GM12878 (cell line): ENCODE results near the gene ZNF616. TPM values are rescaled to one million over a fixed set of nuclear protein-coding genes. Genes with fewer than 3 reads are reported as not detected.

Experiments
- ATAC-seq: fragments of 200-7000 bp; cut with Tn5 transposase; 3 replicates; pipeline ENCODE4 v1.9.1; 2020; ENCODE audit warnings: mild to moderate bottlenecking, moderate library complexity
- BruUV-seq: library from RNA; stranded (reverse); fragments of 400-500 nt; replicated peaks from 2 replicates; lab custom pipeline; 2021; lab: Mats Ljungman, UMichigan
- CTCF ChIA-PET: fragments of 300-600 bp; sonication (Branson Sonifier 250); formaldehyde crosslinking; extraction: SDS; loops from one replicate; lab custom pipeline; 2021; ENCODE audit warnings: inconsistent platforms; lab: Yijun Ruan, JAX
- POLR2A ChIA-PET: fragments of 350-600 bp; formaldehyde crosslinking; extraction: SDS; loops from one replicate; lab custom pipeline; 2021; ENCODE audit warnings: inconsistent platforms; lab: Charles Lee
- RAD21 ChIA-PET: fragments of 300-600 bp; sonication (Branson Sonifier 250); formaldehyde crosslinking; loops from one replicate; lab custom pipeline; 2023; ENCODE audit warnings: antibody characterized with exemption; ENCODE audit not compliant: unreplicated experiment; lab: Charles Lee
- SMC1A ChIA-PET: fragments of 300-600 bp; sonication (Branson Sonifier 250); formaldehyde crosslinking; loops from one replicate; lab custom pipeline; 2023; ENCODE audit not compliant: unreplicated experiment, uncharacterized antibody; lab: Charles Lee
- DNase-seq: peaks from one replicate; pipeline ENCODE4 v3.0.0-alpha.2; 2011; ENCODE audit warnings: low read depth, low spot score
- FAIRE-seq: peaks from 3 replicates; lab custom pipeline; 2011; peaks lifted over from hg19 to GRCh38; lab: Jason Lieb, UNC
- H2AFZ ChIP-seq: 2 replicates; pipeline ENCODE4 v1.6.0; 2011; ENCODE audit warnings: low read depth, low read length, control low read depth; ENCODE audit not compliant: control insufficient read depth
- H3K27ac ChIP-seq: 2 replicates; pipeline ENCODE4 v1.5.1; 2011; ENCODE audit warnings: control low read depth; ENCODE audit not compliant: control insufficient read depth, insufficient read depth
- H3K27me3 ChIP-seq, 2 experiments: replicated peaks in 1 of 2; 2 replicates each; pipeline versions ENCODE4 v1.6.0 to v1.6.1; 2011; ENCODE audit warnings: low read length in 1 of 2; ENCODE audit not compliant: control insufficient read depth in 2 of 2, insufficient read depth in 2 of 2
- H3K36me3 ChIP-seq, 2 experiments: 2 replicates each; pipeline ENCODE4 v1.5.1; 2011; ENCODE audit warnings: low read length in 1 of 2; ENCODE audit not compliant: control insufficient read depth in 2 of 2, insufficient read depth in 2 of 2
- H3K4me1 ChIP-seq: 2 replicates; pipeline ENCODE4 v1.6.1; 2011; ENCODE audit warnings: mild to moderate bottlenecking, low read length, moderate library complexity, mixed read lengths; ENCODE audit not compliant: control insufficient read depth, insufficient read depth
- H3K4me2 ChIP-seq: 2 replicates; pipeline ENCODE4 v1.6.0; 2011; ENCODE audit warnings: control low read depth; ENCODE audit not compliant: control insufficient read depth, insufficient read depth
- H3K4me3 ChIP-seq: fragments of 200-600 bp; sonication (generic); 2 replicates; pipeline ENCODE4 v1.5.1; 2016
- H3K79me2 ChIP-seq: 2 replicates; pipeline ENCODE4 v1.6.0; 2011; ENCODE audit warnings: low read length; ENCODE audit not compliant: control insufficient read depth, insufficient read depth
- H3K9ac ChIP-seq: 2 replicates; pipeline ENCODE4 v1.8.0; 2011; ENCODE audit warnings: low read length, control low read depth, mixed read lengths; ENCODE audit not compliant: control insufficient read depth, insufficient read depth
- H3K9me3 ChIP-seq: replicated peaks from 3 replicates; pipeline ENCODE4 v1.5.1; 2011; ENCODE audit warnings: mild to moderate bottlenecking, low read length; ENCODE audit not compliant: control insufficient read depth, insufficient read depth
- H4K20me1 ChIP-seq: 2 replicates; pipeline ENCODE4 v1.6.0; 2011; ENCODE audit not compliant: control insufficient read depth, insufficient read depth
- IKZF2 ChIP-seq, 2 experiments: fragments of 450-650 bp; IDR thresholded peaks; 2 replicates each; pipeline ENCODE4 v1.6.1; 2017; ENCODE audit warnings: mild to moderate bottlenecking in 2 of 2, moderate library complexity in 2 of 2
- JUND ChIP-seq: IDR thresholded peaks from 2 replicates; pipeline ENCODE4 v1.6.1; 2012; ENCODE audit warnings: low read depth, mild to moderate bottlenecking, low read length, improper control_type of control experiment, moderate library complexity
- MTA2 ChIP-seq: fragments of 450-650 bp; IDR thresholded peaks from 2 replicates; pipeline ENCODE4 v1.6.1; 2016; ENCODE audit warnings: low read depth, mild to moderate bottlenecking, moderate library complexity
- MXI1 ChIP-seq: fragments of 150-350 bp; IDR thresholded peaks from 2 replicates; pipeline ENCODE4 v1.6.1; 2011; ENCODE audit warnings: low read depth, mild to moderate bottlenecking, inconsistent platforms, low read length, improper control_type of control experiment
- MYB ChIP-seq: fragments of 150-350 bp; IDR thresholded peaks from 2 replicates; pipeline ENCODE4 v1.6.1; 2014; ENCODE audit warnings: mild to moderate bottlenecking, low read depth, low read length, borderline replicate concordance
- POLR2A ChIP-seq: IDR thresholded peaks from 2 replicates; pipeline ENCODE4 v1.6.1; 2011; ENCODE audit warnings: low read depth, mild to moderate bottlenecking, low read length
- WRNIP1 ChIP-seq: IDR thresholded peaks from 2 replicates; pipeline ENCODE4 v1.6.1; 2011; ENCODE audit warnings: low read depth, low read length, improper control_type of control experiment, borderline replicate concordance
- WGBS: methylation state at CpG from one replicate; pipeline ENCODE4 v1.1.6; 2016; ENCODE audit warnings: low lambda C conversion rate; ENCODE audit not compliant: insufficient replicate concordance, insufficient coverage; ENCODE audit errors: missing lambda C conversion rate; 5-methylcytosine and 5-hydroxymethylcytosine counted together
- in situ Hi-C: fragments of 300-500 bp; cut with MboI; formaldehyde crosslinking; loops from 9 replicates; pipeline ENCODE4 v1.14.3; 2018; ENCODE audit warnings: mixed read lengths
- intact Hi-C: fragments of 100-400 bp; cut with micrococcal nuclease; formaldehyde crosslinking; loops from one replicate; pipeline ENCODE4 v1.14.2; 2022; ENCODE audit not compliant: unreplicated experiment
- polyA plus RNA-seq, 11 experiments: library from polyadenylated mRNA; depleted of rRNA in 4 of 11; unstranded in 6 of 11; stranded (reverse) in 5 of 11; fragments of >200 nt; fragmentation: Nextera tagmentation in 4 of 11; fragmentation: Illumina TruSeq in 1 of 11; extraction: Ambion mirVana in 4 of 11; extraction: Trizol in 1 of 11; gene quantifications; 1 replicate in 1 of 11; 2 replicates in 10 of 11; pipeline versions ENCODE4 v1.2.1 to v1.2.3, GENCODE V29; 2011 to 2016; ENCODE audit warnings: inconsistent platforms in 2 of 11, missing spikeins in 2 of 11, low read depth in 1 of 11
- total RNA-seq, 4 experiments: library from RNA; depleted of rRNA in 3 of 4; stranded (reverse); fragments of >200 nt in 3 of 4; fragmentation: Illumina TruSeq in 1 of 4; extraction: Trizol in 1 of 4; gene quantifications; 2 replicates each; pipeline versions ENCODE4 v1.2.1 to v1.2.3, GENCODE V29; 2013 to 2021
- TF ChIP-seq, protein P1 (sequence below): fragments of 450-650 bp; formaldehyde crosslinking; IDR thresholded peaks from 2 replicates; pipeline ENCODE4 v1.5.0; 2022; ENCODE audit warnings: mild to moderate bottlenecking, missing genetic modification characterization
- TF ChIP-seq, protein P2 (sequence below): IDR thresholded peaks from 2 replicates; pipeline ENCODE4 v1.6.1; 2011; ENCODE audit warnings: mild to moderate bottlenecking, low read depth, low read length, moderate library complexity; ENCODE audit not compliant: insufficient replicate concordance

Gene ZNF616
- total and polyA plus RNA-seq, 10 of the 15 experiments (the other 5 are each of a cell fraction or from before 2014, with no cell fraction given), result 1.1 to 5.9 (median 3.8) TPM

DNA sequence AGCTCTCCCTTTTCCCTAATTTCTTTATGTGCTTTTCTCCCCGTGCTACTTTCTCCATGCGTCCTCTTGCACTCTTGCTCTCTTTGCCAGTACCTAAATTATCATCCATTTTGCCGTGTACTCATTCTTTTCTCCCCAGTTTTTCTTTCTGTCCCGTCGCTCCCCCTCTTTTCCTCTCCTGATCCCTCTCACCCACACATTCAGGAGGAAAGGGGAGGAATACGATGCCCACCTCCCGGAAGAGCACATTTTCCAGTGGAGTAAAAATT lies 821 bp downstream of the ZNF616 start:
- POLR2A ChIA-PET, result no interaction called here

DNA sequence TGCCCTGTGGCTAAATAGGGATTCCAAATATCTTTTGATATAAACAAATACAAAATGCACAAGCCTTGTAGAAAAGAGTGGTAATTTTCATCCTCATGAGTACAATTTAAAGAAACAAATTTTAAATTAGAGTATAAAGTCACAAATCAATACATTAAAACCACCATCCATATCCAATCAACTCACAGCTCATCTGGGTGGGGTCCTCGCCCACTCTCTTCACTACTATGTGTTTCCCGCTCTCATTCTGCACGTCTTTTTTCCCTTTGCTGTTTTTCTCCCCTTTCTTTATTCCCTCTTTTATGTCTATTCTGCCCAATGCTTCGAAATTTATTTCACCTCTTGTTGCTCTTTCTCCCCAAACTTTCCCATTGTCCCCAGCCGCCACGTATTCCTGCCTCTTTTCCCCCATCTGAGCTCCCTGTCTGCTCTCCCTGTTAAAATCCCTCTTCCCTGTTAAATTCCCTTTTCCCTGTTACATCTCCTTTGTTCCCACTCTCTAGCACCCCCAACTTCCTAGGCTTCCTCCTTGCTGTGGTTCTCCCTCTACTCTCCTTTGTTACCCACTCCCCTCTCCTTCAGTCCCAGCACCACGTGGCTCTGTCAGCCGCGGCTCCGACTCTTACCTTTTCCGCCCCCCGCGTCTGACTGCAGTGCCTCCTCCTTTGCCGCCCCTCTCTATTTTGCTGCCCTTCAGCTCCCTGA lies 1.3 kb downstream of the ZNF616 start:
- Histone ChIP-seq H3K9ac (peak overlapping the region; percentile 96), H3K27ac (peak overlapping the region; percentile 84), H2AFZ (peak overlapping the region; percentile 97), H3K4me1 (peaks cover 5% of the 10 kb centered on the region), H3K9me3 (peaks cover 21% of the 10 kb centered on the region; the same call in 2 of the 3 replicates), H3K79me2 (peaks cover 9% of the 10 kb centered on the region), H3K27me3 (no peaks in the 10 kb centered on the region), H4K20me1 (no peaks in the 10 kb centered on the region), H3K4me3 (peak overlapping the region; percentile 99), H3K4me2 (peak overlapping the region; percentile 93), H3K36me3 (no peaks in the 10 kb centered on the region)
- RAD21 ChIA-PET, result interaction anchor here (2.1 to 3.0 kb wide), 2 partner anchors 51 to 99 kb away, joined by 5 to 8 read pairs; partner anchors contain the start of gene PPP2R1A
- in situ Hi-C loops, result no loop called here
- no peak for FAIRE-seq
- no peak for DNase-seq
- CTCF ChIA-PET, result interaction anchor here (0.7 to 4.2 kb wide), 6 partner anchors 27 to 205 kb away, joined by 3 to 52 read pairs (median 5); no protein-coding TSS in a partner anchor
- SMC1A ChIA-PET, result interaction anchor here (0.7 to 2.8 kb wide), 4 partner anchors 31 to 99 kb away, joined by 3 to 21 read pairs (median 4); partner anchors contain the start of gene ZNF836
- intact Hi-C loops, result loop anchor here (5.0 kb wide), 1 partner anchor 54 kb away; the partner anchor contains the start of gene PPP2R1A
- WGBS, result 13% methylated on average over 14 of the region's 14 CpGs
- no TSS peak for BruUV-seq
- peak; percentile 44 for ATAC-seq
- POLR2A ChIA-PET, result no interaction called here
- TF ChIP-seq WRNIP1 (no peak), MYB (no peak), MXI1 (0 out of 2 replicates have a peak, but pooled peaks have one; percentile 35)
- TF ChIP-seq, protein P1, sequence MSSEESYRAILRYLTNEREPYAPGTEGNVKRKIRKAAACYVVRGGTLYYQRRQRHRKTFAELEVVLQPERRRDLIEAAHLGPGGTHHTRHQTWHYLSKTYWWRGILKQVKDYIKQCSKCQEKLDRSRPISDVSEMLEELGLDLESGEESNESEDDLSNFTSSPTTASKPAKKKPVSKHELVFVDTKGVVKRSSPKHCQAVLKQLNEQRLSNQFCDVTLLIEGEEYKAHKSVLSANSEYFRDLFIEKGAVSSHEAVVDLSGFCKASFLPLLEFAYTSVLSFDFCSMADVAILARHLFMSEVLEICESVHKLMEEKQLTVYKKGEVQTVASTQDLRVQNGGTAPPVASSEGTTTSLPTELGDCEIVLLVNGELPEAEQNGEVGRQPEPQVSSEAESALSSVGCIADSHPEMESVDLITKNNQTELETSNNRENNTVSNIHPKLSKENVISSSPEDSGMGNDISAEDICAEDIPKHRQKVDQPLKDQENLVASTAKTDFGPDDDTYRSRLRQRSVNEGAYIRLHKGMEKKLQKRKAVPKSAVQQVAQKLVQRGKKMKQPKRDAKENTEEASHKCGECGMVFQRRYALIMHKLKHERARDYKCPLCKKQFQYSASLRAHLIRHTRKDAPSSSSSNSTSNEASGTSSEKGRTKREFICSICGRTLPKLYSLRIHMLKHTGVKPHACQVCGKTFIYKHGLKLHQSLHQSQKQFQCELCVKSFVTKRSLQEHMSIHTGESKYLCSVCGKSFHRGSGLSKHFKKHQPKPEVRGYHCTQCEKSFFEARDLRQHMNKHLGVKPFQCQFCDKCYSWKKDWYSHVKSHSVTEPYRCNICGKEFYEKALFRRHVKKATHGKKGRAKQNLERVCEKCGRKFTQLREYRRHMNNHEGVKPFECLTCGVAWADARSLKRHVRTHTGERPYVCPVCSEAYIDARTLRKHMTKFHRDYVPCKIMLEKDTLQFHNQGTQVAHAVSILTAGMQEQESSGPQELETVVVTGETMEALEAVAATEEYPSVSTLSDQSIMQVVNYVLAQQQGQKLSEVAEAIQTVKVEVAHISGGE (CRISPR knock-in tag), result no peak
- TF ChIP-seq, protein P2, sequence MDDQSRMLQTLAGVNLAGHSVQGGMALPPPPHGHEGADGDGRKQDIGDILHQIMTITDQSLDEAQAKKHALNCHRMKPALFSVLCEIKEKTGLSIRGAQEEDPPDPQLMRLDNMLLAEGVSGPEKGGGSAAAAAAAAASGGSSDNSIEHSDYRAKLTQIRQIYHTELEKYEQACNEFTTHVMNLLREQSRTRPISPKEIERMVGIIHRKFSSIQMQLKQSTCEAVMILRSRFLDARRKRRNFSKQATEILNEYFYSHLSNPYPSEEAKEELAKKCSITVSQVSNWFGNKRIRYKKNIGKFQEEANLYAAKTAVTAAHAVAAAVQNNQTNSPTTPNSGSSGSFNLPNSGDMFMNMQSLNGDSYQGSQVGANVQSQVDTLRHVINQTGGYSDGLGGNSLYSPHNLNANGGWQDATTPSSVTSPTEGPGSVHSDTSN, result no peak

More for the DNA sequence above, 821 bp downstream of the ZNF616 start:
- H3K27ac ChIP-seq, result peak overlapping the region; percentile 84
- in situ Hi-C loops, result no loop called here
- H2AFZ ChIP-seq, result peak overlapping the region; percentile 97
- peak overlapping the region; percentile 96 for H3K9ac ChIP-seq
- H3K9me3 ChIP-seq, result peaks cover 18% of the 10 kb centered on the region; the same call in 2 of the 3 replicates
- DNase-seq, result no peak
- RAD21 ChIA-PET, result interaction anchor here (2.1 to 3.0 kb wide), 2 partner anchors 51 to 99 kb away, joined by 5 to 8 read pairs; partner anchors contain the start of gene PPP2R1A
- peaks cover 9% of the 10 kb centered on the region for H3K79me2 ChIP-seq
- H3K27me3 ChIP-seq, result no peaks in the 10 kb centered on the region
- TF ChIP-seq IKZF2 (IDR thresholded peaks at IDR 0.05), result peak; percentile 71 to 72
- 0 out of 2 replicates have a peak, but pooled peaks have one; percentile 0 for TF ChIP-seq MXI1
- TF ChIP-seq MTA2, result 0 out of 2 replicates have a peak, but pooled peaks have one; percentile 8
- TF ChIP-seq JUND, result no peak
- peak; percentile 13; the same call in 1 of the 2 replicates for TF ChIP-seq POLR2A
- TF ChIP-seq, all 136 proteins: peak for 4
- CTCF ChIA-PET, result interaction anchor here (0.7 to 4.2 kb wide), 5 partner anchors 27 to 204 kb away, joined by 3 to 52 read pairs (median 4); no protein-coding TSS in a partner anchor
- Histone ChIP-seq H3K4me3 (peak overlapping the region; percentile 99), H3K4me1 (peaks cover 5% of the 10 kb centered on the region), H3K36me3 (no peaks in the 10 kb centered on the region), H3K4me2 (peak overlapping the region; percentile 93), H4K20me1 (no peaks in the 10 kb centered on the region)
- intact Hi-C loops, result loop anchor here (1.0 to 5.0 kb wide), 2 partner anchors 53 to 99 kb away; partner anchors contain the start of gene PPP2R1A
- ATAC-seq (no peak), FAIRE-seq (no peak)
- WGBS, result 0% methylated on average over 7 of the region's 7 CpGs
- SMC1A ChIA-PET, result interaction anchor here (0.7 to 2.8 kb wide), 3 partner anchors 30 to 98 kb away, joined by 3 to 21 read pairs (median 4); partner anchors contain the start of gene ZNF836
- no TSS peak for BruUV-seq
